K562 (cell line): ENCODE data around the gene ST6GALNAC3. TPM values are rescaled to one million over a fixed set of nuclear protein-coding genes. Genes with fewer than 3 reads are reported as not detected.

Experiments
- ATAC-seq: fragments of 200-7000 bp; cut with Tn5 transposase; 3 replicates; pipeline ENCODE4 v1.9.1; 2020; ENCODE audit warnings: moderate library complexity
- BruUV-seq: library from RNA; stranded (reverse); fragments of 400-500 nt; replicated peaks from 2 replicates; lab custom pipeline; 2021; lab: Mats Ljungman, UMichigan
- CTCF ChIA-PET: fragments of 300-600 bp; formaldehyde crosslinking; extraction: SDS; loops from one replicate; lab custom pipeline; 2021; ENCODE audit warnings: low intra/inter-chr PET ratio; lab: Yijun Ruan, JAX
- POLR2A ChIA-PET: fragments of 300-600, 350-650 bp; sonication (Branson Sonifier 250); formaldehyde crosslinking; extraction: SDS; loops from one replicate; lab custom pipeline; 2021; ENCODE audit warnings: antibody characterized with exemption, inconsistent platforms; lab: Yijun Ruan, JAX
- DNase-seq, 4 experiments: peaks; one replicate each; pipeline versions ENCODE4 v3.0.0 to v3.0.0-alpha.2; 2011 to 2018; ENCODE audit warnings: low spot score in 3 of 4, mixed read lengths in 3 of 4; ENCODE audit errors: extremely low read depth in 1 of 4
- FAIRE-seq: peaks from 2 replicates; lab custom pipeline; 2011; peaks lifted over from hg19 to GRCh38; lab: Jason Lieb, UNC
- H2AFZ ChIP-seq: 2 replicates; pipeline ENCODE4 v1.6.0; 2011; ENCODE audit warnings: low read depth, low read length, control low read depth, inconsistent platforms
- H3K27ac ChIP-seq: fragments of 200-600 bp; 3 replicates; pipeline ENCODE4 v1.8.0; 2011; ENCODE audit warnings: low read depth, mild to moderate bottlenecking, control low read depth, inconsistent platforms, low read length, moderate library complexity, mixed read lengths; ENCODE audit errors: extremely low read depth
- H3K27me3 ChIP-seq, 2 experiments: fragments of 300-600 bp in 1 of 2; 2 replicates in 1 of 2; 3 replicates in 1 of 2; pipeline versions ENCODE4 v1.6.0 to v1.8.0; 2011; ENCODE audit warnings: inconsistent platforms in 2 of 2, low read length in 2 of 2, mild to moderate bottlenecking in 1 of 2, mixed read lengths in 1 of 2, moderate library complexity in 1 of 2; ENCODE audit not compliant: control insufficient read depth in 2 of 2, insufficient read depth in 2 of 2
- H3K36me3 ChIP-seq: fragments of 300-600 bp; 3 replicates; pipeline ENCODE4 v1.8.0; 2011; ENCODE audit warnings: mild to moderate bottlenecking, low read length, inconsistent platforms; ENCODE audit not compliant: control insufficient read depth, insufficient read depth
- H3K4me1 ChIP-seq, 2 experiments: fragments of 200-600 bp in 1 of 2; replicated peaks in 1 of 2; 2 replicates in 1 of 2; 3 replicates in 1 of 2; pipeline versions ENCODE4 v1.5.1 to v1.8.0; 2011; ENCODE audit warnings: inconsistent platforms in 2 of 2, low read length in 2 of 2, mild to moderate bottlenecking in 1 of 2, mixed read lengths in 1 of 2, moderate library complexity in 1 of 2; ENCODE audit not compliant: control insufficient read depth in 2 of 2, insufficient read depth in 2 of 2
- H3K4me2 ChIP-seq: 2 replicates; pipeline ENCODE4 v1.6.1; 2011; ENCODE audit warnings: low read length, control low read depth, inconsistent platforms, mixed read lengths; ENCODE audit not compliant: insufficient read depth
- H3K4me3 ChIP-seq: fragments of 200-600 bp; sonication (generic), shearing (Covaris generic); 2 replicates; pipeline ENCODE4 v1.5.1; 2016; ENCODE audit warnings: control low read depth, inconsistent platforms
- H3K79me2 ChIP-seq: fragments of 200-600 bp; 3 replicates; pipeline ENCODE4 v1.8.0; 2011; ENCODE audit warnings: low read length, inconsistent platforms; ENCODE audit not compliant: control insufficient read depth, insufficient read depth
- H3K9ac ChIP-seq, 2 experiments: 2 replicates each; pipeline versions ENCODE4 v1.6.0 to v1.6.1; 2011; ENCODE audit warnings: low read depth in 2 of 2, low read length in 2 of 2, control low read depth in 1 of 2, inconsistent platforms in 1 of 2, mild to moderate bottlenecking in 1 of 2, mixed read lengths in 1 of 2; ENCODE audit not compliant: insufficient read depth in 1 of 2
- H3K9me1 ChIP-seq: one replicate; pipeline ENCODE4 v1.6.0; 2011; ENCODE audit warnings: inconsistent platforms, mild to moderate bottlenecking, low read length, moderate library complexity; ENCODE audit not compliant: control insufficient read depth, insufficient read depth
- H3K9me3 ChIP-seq: replicated peaks from 2 replicates; pipeline ENCODE4 v1.5.1; 2011; ENCODE audit warnings: low read depth, low read length, inconsistent platforms; ENCODE audit not compliant: control insufficient read depth, insufficient read depth
- H4K20me1 ChIP-seq: replicated peaks from 2 replicates; pipeline ENCODE4 v1.6.1; 2011; ENCODE audit warnings: low read length, inconsistent platforms, mixed read lengths; ENCODE audit not compliant: control insufficient read depth, insufficient read depth
- FOXP4 ChIP-seq: sonication (generic); formaldehyde crosslinking; IDR thresholded peaks from 2 replicates; pipeline ENCODE4 v1.8.0; 2022; ENCODE audit warnings: mild to moderate bottlenecking, missing genetic modification reagents, borderline replicate concordance
- GMEB1 ChIP-seq: fragments of 250-450 bp; sonication (Bioruptor Pico); IDR thresholded peaks from 2 replicates; pipeline ENCODE4 v1.4.0; 2020; ENCODE audit warnings: mild to moderate bottlenecking
- HDAC3 ChIP-seq: fragments of 450-650 bp; IDR thresholded peaks from 2 replicates; pipeline ENCODE4 v1.6.1; 2018; ENCODE audit warnings: borderline replicate concordance, mild to moderate bottlenecking, moderate library complexity; ENCODE audit not compliant: partially characterized antibody
- PHTF2 ChIP-seq: fragments of 250-450 bp; sonication (Bioruptor Pico); IDR thresholded peaks from 2 replicates; pipeline ENCODE4 v1.5.0; 2021; ENCODE audit warnings: mild to moderate bottlenecking
- SMAD4 ChIP-seq: fragments of 250-450 bp; sonication (Bioruptor Pico); conservative IDR thresholded peaks from 2 replicates; pipeline ENCODE4 v1.8.0; 2021; ENCODE audit warnings: inconsistent platforms, mild to moderate bottlenecking, moderate library complexity
- THRA ChIP-seq: fragments of 450-650 bp; IDR thresholded peaks from 2 replicates; pipeline ENCODE4 v1.6.1; 2017; ENCODE audit warnings: mild to moderate bottlenecking, moderate library complexity
- ZC3H8 ChIP-seq: fragments of 450-650 bp; IDR thresholded peaks from 2 replicates; pipeline ENCODE4 v1.6.1; 2017
- WGBS: fragments of 100-300 bp; shearing (Covaris generic); methylation state at CpG from one replicate; pipeline ENCODE4 v1.1.6; 2016; ENCODE audit warnings: low coverage, mixed read lengths; ENCODE audit not compliant: insufficient coverage; ENCODE audit errors: missing lambda C conversion rate; 5-methylcytosine and 5-hydroxymethylcytosine counted together
- in situ Hi-C: fragments of 300-500 bp; cut with MboI; formaldehyde crosslinking; loops from 4 replicates; pipeline ENCODE4 v1.15.0; 2018; ENCODE audit warnings: inconsistent platforms, mixed read lengths
- intact Hi-C: fragments of 100-400 bp; cut with micrococcal nuclease; formaldehyde crosslinking; loops from 2 replicates; pipeline ENCODE4 v1.14.2; 2022
- polyA plus RNA-seq, 8 experiments: library from polyadenylated mRNA; depleted of rRNA in 4 of 8; stranded (reverse) in 5 of 8; unstranded in 3 of 8; fragments of >200 nt; fragmentation: Nextera tagmentation in 2 of 8; fragmentation: Illumina TruSeq in 1 of 8; extraction: Ambion mirVana in 2 of 8; extraction: Trizol in 1 of 8; gene quantifications; 2 replicates each; pipeline versions ENCODE4 v1.2.1 to v1.2.3, GENCODE V29; 2011 to 2014; ENCODE audit warnings: inconsistent platforms in 1 of 8, missing spikeins in 1 of 8
- total RNA-seq, 7 experiments: library from RNA; depleted of rRNA in 6 of 7; stranded (reverse); fragments of >200 nt in 6 of 7; fragmentation: Illumina TruSeq in 2 of 7; extraction: Trizol in 2 of 7; gene quantifications; 2 replicates each; pipeline versions ENCODE4 v1.2.1 to v1.2.3, GENCODE V29; 2011 to 2021; ENCODE audit warnings: low replicate concordance in 1 of 7

Gene ST6GALNAC3
- total and polyA plus RNA-seq, 9 of the 15 experiments (the other 6 are each of a cell fraction or from before 2014, with no cell fraction given), result 0.04 to 0.29 (median 0.18) TPM; not detected in 6

GRCh38 chr1:76037324-76037723 lies 37.2 kb upstream of the ST6GALNAC3 start:
- H3K9ac ChIP-seq, result no peak overlapping the region
- H2AFZ ChIP-seq, result no peak overlapping the region
- no peak for FAIRE-seq
- no peaks in the 10 kb centered on the region for H3K36me3 ChIP-seq
- in situ Hi-C loops (no loop called here), intact Hi-C loops (no loop called here)
- ChIA-PET CTCF (no interaction called here), POLR2A (no interaction called here)
- no TSS peak for BruUV-seq
- H3K27ac ChIP-seq, result no peak overlapping the region
- no peaks in the 10 kb centered on the region for H3K9me3 ChIP-seq
- 0% methylated on average over 4 of the region's 4 CpGs for WGBS
- no peaks in the 10 kb centered on the region for H3K79me2 ChIP-seq
- no peak overlapping the region for H3K4me3 ChIP-seq
- no peaks in the 10 kb centered on the region for H3K4me1 ChIP-seq
- H3K9me1 ChIP-seq, result no peaks in the 10 kb centered on the region
- no peak for TF ChIP-seq THRA
- TF ChIP-seq PHTF2 (CRISPR knock-in tag), result no peak
- no peak for TF ChIP-seq SMAD4 (CRISPR knock-in tag)
- TF ChIP-seq GMEB1 (CRISPR knock-in tag), result no peak
- TF ChIP-seq HDAC3, result no peak
- TF ChIP-seq ZC3H8, result no peak
- no peak for TF ChIP-seq FOXP4 (CRISPR knock-in tag)
- no peaks in the 10 kb centered on the region for H3K27me3 ChIP-seq
- ATAC-seq, result no peak
- no peaks in the 10 kb centered on the region for H4K20me1 ChIP-seq
- no peak overlapping the region for H3K4me2 ChIP-seq
- DNase-seq, result no peak
